ENCODE data around the gene PUM1.
"Not testable (repeated sequence)": the region's sequence is repeated elsewhere in the genome, so short reads cannot be mapped to it uniquely, and the experiment has no call there.

The PUM1 gene

DNA sequence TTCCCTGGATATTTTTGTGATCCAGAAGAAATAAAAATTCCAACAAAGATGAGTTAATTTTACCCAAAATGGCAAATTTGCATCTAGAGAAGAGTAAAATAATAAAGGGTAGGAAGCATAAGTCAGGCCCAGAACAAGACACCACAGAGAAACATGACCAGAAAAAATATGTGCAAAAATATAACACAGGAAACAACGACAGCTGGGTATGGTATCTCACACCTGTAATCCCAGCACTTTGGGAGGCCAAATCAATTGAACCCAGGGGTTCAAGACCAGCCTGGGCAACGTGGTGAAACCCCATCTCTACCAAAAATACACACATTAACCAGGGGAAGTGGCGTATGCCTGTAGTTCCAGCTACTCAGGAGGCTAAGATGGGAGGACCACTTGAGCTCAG is 117.2 kb downstream of the PUM1 start:
- TF ChIP-seq, protein P1, sequence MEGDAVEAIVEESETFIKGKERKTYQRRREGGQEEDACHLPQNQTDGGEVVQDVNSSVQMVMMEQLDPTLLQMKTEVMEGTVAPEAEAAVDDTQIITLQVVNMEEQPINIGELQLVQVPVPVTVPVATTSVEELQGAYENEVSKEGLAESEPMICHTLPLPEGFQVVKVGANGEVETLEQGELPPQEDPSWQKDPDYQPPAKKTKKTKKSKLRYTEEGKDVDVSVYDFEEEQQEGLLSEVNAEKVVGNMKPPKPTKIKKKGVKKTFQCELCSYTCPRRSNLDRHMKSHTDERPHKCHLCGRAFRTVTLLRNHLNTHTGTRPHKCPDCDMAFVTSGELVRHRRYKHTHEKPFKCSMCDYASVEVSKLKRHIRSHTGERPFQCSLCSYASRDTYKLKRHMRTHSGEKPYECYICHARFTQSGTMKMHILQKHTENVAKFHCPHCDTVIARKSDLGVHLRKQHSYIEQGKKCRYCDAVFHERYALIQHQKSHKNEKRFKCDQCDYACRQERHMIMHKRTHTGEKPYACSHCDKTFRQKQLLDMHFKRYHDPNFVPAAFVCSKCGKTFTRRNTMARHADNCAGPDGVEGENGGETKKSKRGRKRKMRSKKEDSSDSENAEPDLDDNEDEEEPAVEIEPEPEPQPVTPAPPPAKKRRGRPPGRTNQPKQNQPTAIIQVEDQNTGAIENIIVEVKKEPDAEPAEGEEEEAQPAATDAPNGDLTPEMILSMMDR (IDR thresholded peaks at IDR 0.05): no peak
- no peak for TF ChIP-seq ZFX (IDR thresholded peaks at IDR 0.05; ENCODE audit: borderline replicate concordance)
- H3K27ac ChIP-seq: no peak overlapping the region

DNA sequence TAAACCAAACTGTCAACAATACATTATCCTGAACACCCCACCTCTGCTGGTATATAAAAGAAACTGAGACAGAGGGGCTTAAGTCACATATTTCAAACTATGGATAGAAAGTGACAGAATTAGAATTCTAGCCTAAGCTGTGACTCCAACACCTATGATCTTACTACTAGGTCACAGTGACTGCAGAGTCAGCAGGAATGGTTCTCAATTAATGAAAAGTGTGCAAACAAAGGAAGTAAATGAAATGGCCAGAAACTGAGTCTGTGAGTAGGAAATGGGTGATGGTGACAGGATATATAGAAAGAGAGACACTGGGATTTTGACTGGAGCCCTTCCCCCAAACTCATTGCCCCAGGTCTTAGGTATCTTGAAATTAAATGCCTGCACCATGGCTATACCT is 118.3 kb downstream of the PUM1 start:
- TF ChIP-seq, protein P1 (IDR thresholded peaks at IDR 0.05): no peak
- no peak for TF ChIP-seq ZFX (IDR thresholded peaks at IDR 0.05; ENCODE audit: borderline replicate concordance)
- H3K27ac ChIP-seq: no peak overlapping the region

DNA sequence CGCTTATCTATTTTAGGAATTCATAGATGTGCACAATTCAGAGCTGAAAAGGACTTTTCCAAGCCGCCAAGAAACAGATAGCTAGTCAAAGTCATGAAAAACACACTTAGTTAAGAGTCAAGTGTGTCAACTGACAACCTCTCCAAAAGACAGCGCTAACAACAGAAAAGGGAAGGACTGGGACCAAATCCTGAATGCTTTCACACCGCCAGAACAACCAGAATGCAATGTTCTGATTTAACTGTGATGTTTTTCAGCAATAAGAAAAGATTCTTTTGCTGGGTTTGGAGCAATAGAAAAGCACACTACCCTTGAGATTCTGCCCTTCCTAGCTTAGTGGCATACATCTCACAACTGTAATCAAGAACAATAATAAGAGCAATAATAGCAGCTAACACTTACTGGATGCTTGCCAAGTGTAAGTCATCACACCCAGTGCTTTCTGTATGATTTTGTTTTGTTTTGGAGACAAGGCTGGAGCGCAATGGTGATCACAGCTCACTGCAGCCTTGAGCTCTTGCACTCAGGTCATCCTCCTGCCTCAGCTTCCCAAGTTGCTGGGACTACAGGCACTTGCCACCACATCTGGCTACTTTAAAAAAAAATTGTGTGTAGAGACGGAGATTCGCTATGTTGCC is 123.1 kb downstream of the PUM1 start:
- TF ChIP-seq, protein P1 (IDR thresholded peaks at IDR 0.05): no peak
- no peak for TF ChIP-seq ZFX (IDR thresholded peaks at IDR 0.05; ENCODE audit: borderline replicate concordance)
- no peak overlapping the region for H3K27ac ChIP-seq

DNA sequence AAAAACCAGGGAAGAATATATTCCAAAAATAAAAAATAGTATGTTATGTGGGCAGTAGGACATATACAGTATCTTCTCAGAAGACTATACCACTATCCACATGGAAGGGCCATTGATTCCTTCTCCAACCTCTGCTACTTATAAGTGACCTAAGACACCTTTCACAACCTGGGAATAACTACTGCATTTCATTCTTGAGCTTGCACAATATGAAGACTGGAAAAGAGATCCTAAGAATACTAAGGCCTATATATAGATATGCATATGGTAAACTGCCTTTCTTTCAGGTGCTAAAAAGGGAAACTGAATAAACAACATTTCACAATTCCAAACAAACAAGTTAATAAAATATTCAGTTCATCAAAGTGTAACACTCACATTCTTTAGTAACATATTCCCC is 125.0 kb downstream of the PUM1 start:
- H3K27ac ChIP-seq: no peak overlapping the region
- no peak for TF ChIP-seq ZFX (IDR thresholded peaks at IDR 0.05; ENCODE audit: borderline replicate concordance)
- TF ChIP-seq, protein P1 (IDR thresholded peaks at IDR 0.05): no peak

DNA sequence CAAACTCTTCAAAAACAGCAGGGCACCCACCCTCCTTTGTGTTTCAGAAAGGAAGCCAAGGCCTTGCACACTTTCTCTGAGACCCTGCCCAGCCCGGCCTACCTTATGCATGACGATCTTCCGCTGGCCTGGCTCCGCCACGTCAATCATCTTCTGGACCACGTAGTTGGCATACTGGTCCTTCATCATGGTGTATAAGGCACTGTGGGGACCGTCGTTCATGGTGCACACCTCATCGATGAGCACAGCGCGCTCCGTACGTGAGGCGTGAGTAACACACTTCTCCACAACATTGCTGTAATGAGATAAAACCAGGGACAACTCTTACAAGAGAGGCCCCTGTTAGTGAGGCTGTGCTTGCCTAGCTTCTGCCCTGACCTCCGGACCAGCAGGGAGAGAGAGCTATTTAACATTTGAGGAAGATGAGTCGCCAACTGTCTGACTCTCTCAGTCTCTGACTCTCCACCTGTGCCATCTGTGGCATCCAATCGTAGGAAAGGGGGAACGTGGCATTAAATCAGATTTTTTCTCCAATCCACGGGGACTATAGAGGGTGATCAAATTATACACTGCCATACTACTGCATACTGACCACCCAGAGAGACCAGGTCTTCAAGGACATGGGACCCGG is 128.9 kb downstream of the PUM1 start:
- no peak overlapping the region for H3K27ac ChIP-seq
- TF ChIP-seq, protein P1 (IDR thresholded peaks at IDR 0.05): no peak
- no peak for TF ChIP-seq ZFX (IDR thresholded peaks at IDR 0.05; ENCODE audit: borderline replicate concordance)

DNA sequence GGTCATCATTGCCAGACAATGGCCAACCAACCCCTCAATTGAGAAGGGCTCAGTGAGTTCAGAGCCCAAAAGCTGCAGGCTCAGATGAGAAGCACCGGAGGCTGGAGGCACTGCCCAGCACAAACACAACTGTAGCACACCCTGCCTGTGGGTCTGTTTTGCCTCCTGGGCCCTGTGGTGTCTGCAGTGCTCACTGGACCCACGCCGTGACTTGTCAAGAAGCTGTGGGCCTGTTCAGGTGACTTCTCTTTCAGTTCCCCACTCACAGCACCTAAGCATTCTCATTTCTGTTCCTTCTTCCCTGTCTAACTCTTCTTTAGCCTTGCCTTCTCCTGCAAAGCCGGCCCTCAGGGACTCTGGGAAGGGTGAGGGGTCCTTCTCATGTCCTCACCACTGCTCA is 129.8 kb downstream of the PUM1 start:
- not testable (repeated sequence) for H3K27ac ChIP-seq

DNA sequence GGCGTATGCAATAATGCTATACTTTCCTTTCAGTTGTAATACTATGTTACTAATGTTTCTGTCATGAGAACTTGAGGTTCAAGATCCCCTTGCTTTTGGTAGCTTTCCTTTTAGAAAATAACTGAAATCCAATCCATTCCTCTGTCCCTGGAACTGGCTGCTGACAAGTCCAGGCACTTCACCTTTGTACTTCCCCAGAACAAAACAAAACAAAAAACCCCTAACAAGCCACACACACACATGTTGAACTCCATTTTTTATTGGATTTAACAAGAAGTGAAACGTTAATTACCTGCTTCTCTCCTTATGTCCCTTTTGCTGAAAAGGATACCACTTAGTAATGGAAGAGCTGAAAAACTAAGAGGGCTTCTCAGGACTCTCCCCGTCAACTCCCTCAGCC is 130.9 kb downstream of the PUM1 start:
- H3K27ac ChIP-seq: peak overlapping the region; percentile 37
- TF ChIP-seq ZFX (IDR thresholded peaks at IDR 0.05; ENCODE audit: borderline replicate concordance): no peak
- TF ChIP-seq, protein P1 (IDR thresholded peaks at IDR 0.05): no peak

Data from 22Rv1 (cell line).